Measurements from ENCODE around the gene DSCAML1. TPM values are rescaled to one million over a fixed set of nuclear protein-coding genes. Genes with fewer than 3 reads are reported as not detected.

Gene DSCAML1
- total RNA-seq, 1 donor from 2014 or later: 0.16 TPM

- Histone ChIP-seq H3K79me2 (ENCODE audit: insufficient read depth, low read length) (no peaks in the 10 kb centered on the region), H4K20me1 (ENCODE audit: insufficient read depth, low read length) (no peaks in the 10 kb centered on the region), H3K4me2 (ENCODE audit: low read length) (no peak overlapping the region), H3K4me1 (ENCODE audit: insufficient read depth, low read length) (no peaks in the 10 kb centered on the region), H3K9ac (ENCODE audit: low read length) (no peak overlapping the region), H3K36me3 (ENCODE audit: insufficient read depth, low read length) (no peaks in the 10 kb centered on the region), H3K27me3 (ENCODE audit: insufficient read depth, low read length) (peaks cover 29% of the 10 kb centered on the region), H3K27ac (ENCODE audit: low read depth, low read length) (no peak overlapping the region), H2AFZ (ENCODE audit: low read depth, low read length) (no peak overlapping the region), H3K4me3 (ENCODE audit: insufficient read depth, low read depth, low read length) (no peak overlapping the region), H3K9me3 (ENCODE audit: insufficient read depth, low read depth, low read length) (no peaks in the 10 kb centered on the region)
- Mint-ChIP-seq H3K4me1 (ENCODE audit: low read depth, unreplicated experiment) (no peaks in the 10 kb centered on the region), H3K9me3 (ENCODE audit: unreplicated experiment) (peaks cover under 1% of the 10 kb centered on the region), H3K27ac (ENCODE audit: unreplicated experiment) (no peak overlapping the region), H3K36me3 (ENCODE audit: low read depth, unreplicated experiment) (no peaks in the 10 kb centered on the region), H3K4me3 (ENCODE audit: unreplicated experiment) (no peak overlapping the region), H3K27me3 (ENCODE audit: low read depth, unreplicated experiment) (peaks cover 50% of the 10 kb centered on the region)
- DNase-seq (ENCODE audit: low read depth) (no peak), FAIRE-seq (no peak)
- TF ChIP-seq EZH2 (IDR thresholded peaks at IDR 0.05; ENCODE audit: insufficient read depth, low read length): no peak
- TF ChIP-seq CTCF (IDR thresholded peaks at IDR 0.05; ENCODE audit: insufficient read depth, low read depth, low read length): no peak
Measured at GRCh38 chr11:117441146-117441975, 355.7 kb downstream of the DSCAML1 start.

- H3K4me2 ChIP-seq (ENCODE audit: low read length): no peak overlapping the region
- H3K9ac ChIP-seq (ENCODE audit: low read length): no peak overlapping the region
- no peaks in the 10 kb centered on the region for H4K20me1 ChIP-seq (ENCODE audit: insufficient read depth, low read length)
- no peaks in the 10 kb centered on the region for H3K36me3 ChIP-seq (ENCODE audit: insufficient read depth, low read length)
- Mint-ChIP-seq H3K36me3 (ENCODE audit: low read depth, unreplicated experiment) (no peaks in the 10 kb centered on the region), H3K4me3 (ENCODE audit: unreplicated experiment) (no peak overlapping the region), H3K27ac (ENCODE audit: unreplicated experiment) (no peak overlapping the region), H3K4me1 (ENCODE audit: low read depth, unreplicated experiment) (no peaks in the 10 kb centered on the region), H3K27me3 (ENCODE audit: low read depth, unreplicated experiment) (peaks cover 43% of the 10 kb centered on the region), H3K9me3 (ENCODE audit: unreplicated experiment) (peaks cover 2% of the 10 kb centered on the region)
- H3K9me3 ChIP-seq (ENCODE audit: insufficient read depth, low read depth, low read length): no peaks in the 10 kb centered on the region
- TF ChIP-seq EZH2 (IDR thresholded peaks at IDR 0.05; ENCODE audit: insufficient read depth, low read length): no peak
- TF ChIP-seq CTCF (IDR thresholded peaks at IDR 0.05; ENCODE audit: insufficient read depth, low read depth, low read length): no peak
- no peak overlapping the region for H3K27ac ChIP-seq (ENCODE audit: low read depth, low read length)
- no peak overlapping the region for H2AFZ ChIP-seq (ENCODE audit: low read depth, low read length)
- DNase-seq (ENCODE audit: low read depth) (no peak), FAIRE-seq (no peak)
- no peaks in the 10 kb centered on the region for H3K79me2 ChIP-seq (ENCODE audit: insufficient read depth, low read length)
- H3K4me1 ChIP-seq (ENCODE audit: insufficient read depth, low read length): no peaks in the 10 kb centered on the region
- H3K4me3 ChIP-seq (ENCODE audit: insufficient read depth, low read depth, low read length): no peak overlapping the region
- H3K27me3 ChIP-seq (ENCODE audit: insufficient read depth, low read length): peaks cover 25% of the 10 kb centered on the region
Measured at GRCh38 chr11:117440258-117440657, 356.8 kb downstream of the DSCAML1 start.

GRCh38 chr11:117439256-117439655 lies 357.8 kb downstream of the DSCAML1 start:
- peaks cover 18% of the 10 kb centered on the region for H3K27me3 ChIP-seq (ENCODE audit: insufficient read depth, low read length)
- H3K36me3 Mint-ChIP-seq (ENCODE audit: low read depth, unreplicated experiment): no peaks in the 10 kb centered on the region
- H3K9ac ChIP-seq (ENCODE audit: low read length): no peak overlapping the region
- H3K79me2 ChIP-seq (ENCODE audit: insufficient read depth, low read length): no peaks in the 10 kb centered on the region
- H3K27me3 Mint-ChIP-seq (ENCODE audit: low read depth, unreplicated experiment): peaks cover 36% of the 10 kb centered on the region
- H3K27ac Mint-ChIP-seq (ENCODE audit: unreplicated experiment): no peak overlapping the region
- H4K20me1 ChIP-seq (ENCODE audit: insufficient read depth, low read length): no peaks in the 10 kb centered on the region
- no peak overlapping the region for H3K4me3 Mint-ChIP-seq (ENCODE audit: unreplicated experiment)
- H3K9me3 Mint-ChIP-seq (ENCODE audit: unreplicated experiment): peaks cover 2% of the 10 kb centered on the region
- no peaks in the 10 kb centered on the region for H3K4me1 ChIP-seq (ENCODE audit: insufficient read depth, low read length)
- FAIRE-seq: no peak
- no peaks in the 10 kb centered on the region for H3K4me1 Mint-ChIP-seq (ENCODE audit: low read depth, unreplicated experiment)
- no peak overlapping the region for H3K4me3 ChIP-seq (ENCODE audit: insufficient read depth, low read depth, low read length)
- no peak for DNase-seq (ENCODE audit: low read depth)
- no peak overlapping the region for H2AFZ ChIP-seq (ENCODE audit: low read depth, low read length)
- H3K27ac ChIP-seq (ENCODE audit: low read depth, low read length): no peak overlapping the region
- no peaks in the 10 kb centered on the region for H3K36me3 ChIP-seq (ENCODE audit: insufficient read depth, low read length)
- no peak for TF ChIP-seq CTCF (IDR thresholded peaks at IDR 0.05; ENCODE audit: insufficient read depth, low read depth, low read length)
- no peak for TF ChIP-seq EZH2 (IDR thresholded peaks at IDR 0.05; ENCODE audit: insufficient read depth, low read length)
- H3K4me2 ChIP-seq (ENCODE audit: low read length): no peak overlapping the region
- H3K9me3 ChIP-seq (ENCODE audit: insufficient read depth, low read depth, low read length): no peaks in the 10 kb centered on the region
